Cerebellar cortex (tissue), 1 donor: ENCODE results near the gene FBL.

Experiments used
- DNase-seq: peaks from one replicate; pipeline ENCODE4 v3.0.0-alpha.2; 2015; ENCODE audit warnings: low spot score

Gene FBL

DNA sequence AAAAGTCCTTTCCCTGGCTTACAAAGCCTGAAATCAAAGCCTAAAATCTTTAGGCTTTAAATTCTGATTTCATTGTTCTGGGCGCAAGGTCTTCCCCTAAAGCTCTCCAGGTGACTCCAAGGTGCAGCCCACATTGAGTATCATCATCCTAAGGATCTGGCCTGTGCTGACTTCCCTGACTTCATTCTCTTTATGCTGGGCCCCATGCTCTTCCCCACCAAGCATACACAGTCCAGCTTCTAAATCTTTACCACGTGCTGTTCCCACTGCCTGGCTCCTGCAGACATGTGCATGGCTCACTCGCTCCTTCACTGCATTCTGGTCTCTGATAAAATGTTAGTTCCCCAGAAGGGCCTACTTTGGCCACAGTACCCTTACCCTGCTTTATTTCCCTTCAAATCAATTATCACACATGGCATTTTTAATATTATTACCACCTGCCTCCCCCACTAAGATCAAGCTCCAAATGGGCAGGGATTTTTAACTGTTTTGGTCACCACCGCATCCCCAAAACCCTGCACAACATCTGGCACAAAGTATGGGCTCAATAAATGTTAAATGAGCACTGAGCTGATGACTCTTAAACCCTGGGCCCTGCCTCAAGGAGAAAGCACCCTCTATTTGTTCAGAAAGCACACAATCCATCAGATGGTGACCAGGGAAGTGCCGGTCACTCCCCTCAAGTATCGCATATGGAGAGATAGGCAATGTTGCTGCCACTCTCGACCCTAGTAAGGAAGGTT is 3.3 kb downstream of the FBL start:
- DNase-seq, result no peak

GRCh38 chr19:39841041-39841440 is 5.1 kb downstream of the FBL start:
- no peak for DNase-seq

DNA sequence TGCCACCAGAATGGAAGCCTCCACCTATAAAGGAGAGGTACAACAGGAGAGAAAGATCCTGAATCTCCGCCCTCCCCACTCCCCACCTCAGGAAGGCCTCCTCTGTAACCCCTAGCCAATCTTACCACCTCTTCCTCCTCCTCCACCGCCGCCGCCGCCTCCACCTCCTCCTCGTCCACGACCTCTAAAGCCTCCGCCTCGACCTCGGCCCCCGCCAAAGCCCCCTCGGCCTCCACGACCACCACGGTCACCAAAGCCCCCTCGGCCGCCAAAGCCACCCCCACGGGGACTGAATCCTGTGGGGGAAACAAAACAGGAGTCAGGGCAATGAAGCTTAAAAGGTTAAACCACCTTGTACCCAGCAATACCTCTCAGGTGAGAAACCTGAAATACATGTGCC is 5.7 kb downstream of the FBL start:
- DNase-seq, result no peak

GRCh38 chr19:39839678-39840327 is 6.4 kb downstream of the FBL start:
- DNase-seq, result no peak

GRCh38 chr19:39838569-39838968 is 7.6 kb downstream of the FBL start:
- no peak for DNase-seq

- DNase-seq, result no peak
Observed at GRCh38 chr19:39837978-39838377, 8.2 kb downstream of the FBL start.

DNA sequence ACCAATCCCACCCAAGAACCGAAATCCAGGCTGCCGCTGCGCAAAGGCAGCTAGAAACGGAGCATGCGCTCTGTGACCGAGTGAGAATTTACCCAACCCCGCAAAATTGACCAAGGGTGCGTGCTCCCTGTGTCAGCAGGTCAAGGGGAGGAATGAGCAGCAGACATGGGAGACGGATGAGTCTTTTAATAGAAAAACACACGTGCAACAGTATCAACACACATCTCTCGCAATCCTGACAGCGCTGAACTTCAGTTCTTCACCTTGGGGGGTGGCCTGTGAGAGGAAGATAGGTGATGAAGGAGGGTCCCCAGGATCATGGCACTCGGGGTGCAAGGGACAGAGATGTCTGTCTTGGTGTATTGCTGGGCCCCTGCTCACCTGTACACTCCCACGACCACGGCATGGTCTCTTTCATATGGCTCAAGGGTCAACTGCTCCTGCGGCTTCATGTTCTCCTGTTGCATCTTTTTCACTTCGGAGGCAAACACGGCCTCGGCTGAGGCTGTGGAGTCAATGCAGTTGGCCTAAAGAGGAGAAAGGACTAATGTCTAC is 11.8 kb downstream of the FBL start:
- DNase-seq, result no peak

DNA sequence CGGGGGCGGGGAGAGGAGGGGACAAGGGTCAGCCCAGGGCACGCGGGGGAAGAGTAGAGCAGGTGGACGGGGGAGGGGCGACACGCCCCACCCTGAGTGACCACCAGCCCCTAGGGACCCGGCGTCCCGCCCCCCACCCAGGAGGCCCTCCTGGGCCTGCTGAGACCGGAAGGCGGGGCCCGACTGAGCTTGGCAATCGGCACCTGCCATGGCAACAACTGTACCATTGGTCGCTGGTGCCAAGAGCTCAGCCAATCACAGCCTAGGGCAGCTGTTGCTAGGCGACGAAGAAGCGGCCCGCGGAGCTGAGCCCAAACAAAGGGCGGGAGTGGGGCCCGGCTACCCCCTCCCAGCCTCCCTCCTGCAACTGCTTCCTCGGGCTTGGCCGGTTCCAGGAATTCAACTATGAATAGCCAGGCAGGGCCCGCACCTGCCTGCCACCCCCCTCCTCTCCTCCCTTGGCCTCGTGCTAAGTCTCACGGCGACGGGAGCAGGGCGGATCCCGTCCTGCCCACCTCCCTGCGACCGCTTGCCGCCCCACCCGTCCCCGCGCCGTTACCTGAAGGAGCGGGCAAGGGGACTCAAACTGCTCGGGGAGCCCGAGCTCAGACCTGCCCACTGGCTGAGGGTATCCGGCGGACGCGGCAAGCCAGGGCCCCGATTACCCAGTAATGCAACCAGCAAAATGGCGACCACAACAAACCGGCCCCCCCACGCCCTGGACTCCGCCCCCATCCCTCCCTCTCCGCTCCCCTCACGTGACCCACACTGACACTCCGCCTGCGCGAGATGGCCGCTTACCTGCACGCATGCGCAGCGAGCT is 12.5 kb downstream of the FBL start, which contains the start of gene DYRK1B:
TSS of gene DYRK1B (minus strand) at position 699 of the 823 bp plus-strand sequence. CDS start 2,295 bp downstream, outside the sequence.
- peak; percentile 98 for DNase-seq

DNA sequence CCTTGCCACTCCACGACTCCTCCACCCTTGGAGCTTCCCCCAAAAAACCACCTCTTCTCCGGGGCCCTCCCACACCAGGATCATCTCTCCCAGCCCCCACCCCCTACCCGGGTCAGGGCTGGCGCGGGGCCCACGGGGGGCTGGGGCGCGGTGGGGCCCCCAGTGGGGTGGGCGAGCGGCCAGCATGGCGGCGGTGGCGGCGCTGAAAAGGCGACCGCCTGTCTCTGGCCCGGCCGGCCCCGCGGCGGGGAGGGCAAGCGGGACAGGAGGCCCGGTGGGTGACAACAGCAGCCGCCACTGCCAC is 13.1 kb downstream of the FBL start:
- DNase-seq, result no peak

- no peak for DNase-seq
Observed at GRCh38 chr19:39832341-39833083, 13.7 kb downstream of the FBL start.

DNA sequence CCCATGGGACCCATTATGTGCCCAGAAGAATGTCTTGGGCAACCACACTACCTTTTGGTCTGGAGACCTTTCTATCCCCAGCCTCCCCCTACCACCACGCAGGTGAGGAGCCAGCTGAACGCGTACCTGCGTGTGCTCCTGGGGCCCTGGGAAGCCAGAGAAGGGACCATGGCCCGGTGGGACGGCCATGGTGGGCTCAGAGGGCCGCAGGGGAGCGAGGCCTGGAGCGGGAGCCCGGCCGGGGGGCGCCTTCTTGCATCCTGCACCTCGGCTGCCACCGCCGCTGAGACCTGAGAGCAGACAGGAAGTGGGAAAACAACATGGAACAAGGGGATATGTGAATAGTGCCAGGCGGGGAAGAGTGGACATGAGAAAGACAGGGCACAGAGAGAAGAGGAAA is 14.5 kb downstream of the FBL start:
- DNase-seq, result no peak

DNA sequence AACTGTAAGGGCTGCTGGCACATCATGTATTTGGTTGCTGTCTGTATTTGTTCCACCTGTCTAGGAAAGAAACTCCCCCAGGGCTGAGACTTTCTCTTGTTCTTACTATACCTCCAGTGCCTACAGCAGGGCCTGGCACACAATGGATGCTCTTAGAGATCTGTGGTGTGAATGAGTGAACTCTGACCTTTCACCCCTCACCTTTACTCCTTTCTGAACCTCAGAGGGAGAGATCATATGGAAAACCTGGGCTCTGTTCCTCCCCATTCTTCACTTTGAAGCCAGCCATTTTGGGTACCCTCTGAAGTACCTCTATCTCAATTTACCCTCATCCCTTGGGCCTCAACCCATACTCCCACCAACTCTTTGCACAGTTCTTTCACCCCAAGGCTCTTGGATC is 15.3 kb downstream of the FBL start:
- DNase-seq, result no peak

DNA sequence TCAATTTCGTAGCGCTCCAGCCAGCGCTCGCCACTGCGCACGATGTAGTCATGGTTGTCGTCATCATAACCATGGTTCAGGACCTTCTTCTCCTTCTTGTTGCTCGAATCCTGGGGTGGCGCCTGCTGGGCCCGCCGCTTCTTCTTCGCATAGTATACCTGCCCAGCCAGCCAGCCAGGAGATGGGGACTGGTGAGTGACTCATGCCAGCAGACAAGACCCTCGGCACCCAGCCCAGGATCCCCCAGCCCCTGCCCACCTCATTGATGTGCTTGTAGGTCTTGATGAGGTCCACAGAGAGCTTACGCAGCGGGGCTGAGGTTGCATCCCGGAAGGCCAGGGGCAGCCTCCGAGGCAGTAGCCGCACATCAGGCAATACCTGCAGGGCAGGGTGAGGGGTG is 15.8 kb downstream of the FBL start:
- no peak for DNase-seq

DNA sequence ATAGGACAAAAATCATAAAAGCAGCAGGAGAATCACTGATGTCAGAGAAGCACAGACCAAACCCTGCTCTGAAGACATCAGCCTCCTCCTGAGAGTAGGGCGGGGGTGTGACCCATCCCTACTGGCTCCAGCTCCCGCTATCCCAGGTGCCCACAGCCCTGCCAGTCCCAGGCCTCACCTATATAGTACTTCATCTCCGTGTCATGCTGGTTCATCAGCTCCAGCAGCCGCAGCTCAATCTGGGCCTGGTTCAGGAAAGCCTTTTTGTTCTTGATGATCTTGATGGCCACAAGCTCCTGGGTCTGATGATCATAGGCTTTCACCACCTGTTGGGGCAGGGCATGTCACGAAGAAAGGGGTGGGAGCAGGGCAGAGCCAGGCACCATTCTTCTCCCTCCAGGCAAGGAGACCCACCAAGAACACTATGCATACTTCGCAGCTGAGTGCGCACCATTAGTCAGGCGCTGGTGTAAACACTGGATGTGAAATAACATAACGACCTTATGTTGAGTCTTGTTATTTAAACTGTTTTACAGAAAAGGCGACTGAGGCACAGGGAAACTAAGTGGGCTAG is 16.4 kb downstream of the FBL start:
- no peak for DNase-seq

DNA sequence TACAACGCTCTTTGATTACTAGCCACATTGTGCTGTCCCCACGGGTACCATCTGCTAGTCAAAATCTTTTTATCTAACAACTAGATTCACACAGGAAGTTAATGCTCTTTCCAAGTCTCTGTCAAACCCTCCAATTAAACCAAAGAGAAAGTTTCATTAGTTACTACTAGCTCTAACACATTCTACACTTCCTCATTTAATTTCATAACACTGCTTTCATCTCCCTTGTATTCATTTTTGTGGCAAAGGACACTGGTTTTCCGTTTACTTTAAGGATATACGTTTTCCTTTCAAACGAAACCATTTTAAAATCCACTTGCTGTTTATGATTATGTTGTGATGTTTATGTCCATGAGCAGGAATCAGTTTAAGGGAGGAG is 17.5 kb downstream of the FBL start:
- no peak for DNase-seq

GRCh38 chr19:39828015-39828653 is 18.0 kb downstream of the FBL start:
- no peak for DNase-seq

DNA sequence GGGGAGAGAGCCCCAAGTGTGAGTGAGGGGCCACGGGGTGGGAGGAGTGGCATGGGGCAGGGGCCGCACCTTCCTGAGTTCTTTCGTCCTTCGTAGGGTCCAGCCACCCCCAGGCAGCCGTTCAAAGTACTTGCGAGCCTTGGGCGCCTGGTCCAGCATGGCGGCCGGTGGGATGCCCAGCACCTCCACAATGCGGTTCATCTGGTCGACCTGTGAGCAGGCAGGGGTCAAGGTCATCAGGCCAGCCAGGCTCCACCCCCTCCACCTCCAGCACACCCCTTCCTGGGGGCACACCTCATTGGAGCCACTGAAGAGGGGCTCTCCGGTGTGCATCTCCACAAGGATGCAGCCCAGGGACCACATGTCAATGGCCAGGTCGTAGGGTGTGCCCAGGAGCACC is 19.0 kb downstream of the FBL start:
- no peak for DNase-seq

DNA sequence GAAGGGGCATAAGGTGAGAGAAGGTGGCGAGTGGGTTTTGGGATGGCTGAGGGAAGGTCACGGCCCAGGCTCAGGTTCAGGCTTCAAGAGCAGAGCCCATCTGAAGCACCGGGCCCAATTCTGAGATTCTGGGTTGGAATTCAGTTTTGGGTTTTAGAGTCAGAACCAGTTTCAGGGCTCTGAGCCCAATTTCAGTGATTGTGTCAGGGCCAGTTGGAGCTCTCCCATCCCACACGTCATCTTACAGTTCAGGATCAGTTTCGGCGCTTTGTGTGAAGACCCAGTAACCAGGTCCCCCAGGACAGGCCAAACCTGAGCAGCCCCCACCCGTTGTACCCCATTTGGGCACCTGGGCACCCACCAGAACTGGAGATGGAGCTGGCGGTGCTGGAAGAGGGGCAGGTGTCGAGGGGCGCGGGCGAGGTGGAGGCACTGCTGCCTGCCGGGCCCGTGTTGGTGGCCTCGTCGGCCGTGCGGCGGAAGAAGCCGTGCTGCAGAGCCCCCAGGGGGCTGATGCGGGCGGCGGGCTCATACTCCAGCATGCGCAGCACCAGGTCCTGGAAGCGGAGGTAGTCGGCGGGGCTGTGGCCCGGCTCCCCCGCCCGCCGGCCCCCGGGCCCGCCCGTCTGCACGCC is 19.8 kb downstream of the FBL start:
- no peak for DNase-seq

DNA sequence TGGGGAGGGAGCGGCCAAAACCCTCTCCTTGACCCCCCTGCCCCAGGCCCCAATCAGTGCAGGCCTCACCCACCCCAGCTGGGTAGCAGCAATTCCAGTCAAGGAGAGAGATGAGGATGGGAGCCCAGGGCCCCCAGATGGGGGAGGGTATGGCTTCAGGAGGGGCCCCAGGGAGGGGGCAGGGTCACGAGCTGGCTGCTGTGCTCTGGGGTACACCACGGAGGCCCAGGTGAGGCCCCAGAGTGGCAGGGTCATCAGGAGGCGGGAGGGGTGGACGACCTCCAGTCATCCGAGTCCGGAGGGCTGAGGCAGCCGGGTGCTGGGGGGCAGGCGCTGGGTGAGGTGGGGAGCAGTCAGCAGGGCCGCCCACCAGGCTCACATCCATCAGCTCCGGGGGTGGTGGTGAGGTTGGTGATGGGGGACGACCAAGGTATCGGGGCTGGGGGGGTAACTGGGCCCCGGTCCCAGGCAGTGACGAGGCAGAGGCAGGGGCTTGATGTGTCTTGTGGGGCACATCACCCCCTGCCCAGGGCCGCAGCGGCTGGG is 20.6 kb downstream of the FBL start:
- DNase-seq, result no peak

DNA sequence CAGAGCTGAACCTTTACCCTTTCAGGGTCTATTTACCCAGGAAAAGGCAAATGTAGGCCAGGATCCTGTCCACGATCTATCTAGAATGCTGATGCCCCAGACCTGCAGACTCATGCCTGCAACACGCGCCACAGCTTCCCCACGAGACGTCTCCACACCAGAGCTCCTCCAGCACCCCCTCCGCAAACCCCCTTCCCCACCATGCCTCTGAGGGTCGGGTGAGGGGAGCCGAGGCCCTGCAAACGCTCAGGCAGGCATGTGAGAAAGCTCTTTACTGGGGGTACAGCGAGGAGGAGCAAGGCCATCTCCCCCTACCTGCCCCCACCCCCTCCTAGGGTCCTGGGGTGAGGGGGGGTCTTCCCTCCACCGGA is 21.1 kb downstream of the FBL start:
- DNase-seq, result no peak
